NB4 (cell line): ENCODE data around the gene CHTOP.
A peak's percentile ranks its signal among the peaks of the same experiment; 100 is the strongest.

Experiments
- DNase-seq: peaks from one replicate; pipeline ENCODE4 v3.0.0; 2010; ENCODE audit warnings: low read depth
- H3K4me3 ChIP-seq: one replicate; pipeline ENCODE4 v1.5.1; 2011; ENCODE audit warnings: mild to moderate bottlenecking, low read depth, low read length, moderate library complexity
- MAX ChIP-seq: IDR thresholded peaks from 2 replicates; pipeline ENCODE4 v1.6.1; 2011; ENCODE audit warnings: low read depth, low read length
- MYC ChIP-seq: IDR thresholded peaks from 2 replicates; pipeline ENCODE4 v1.6.1; 2011; ENCODE audit warnings: low read depth, low read length
- POLR2A ChIP-seq: IDR thresholded peaks from 2 replicates; pipeline ENCODE4 v1.6.1; 2011; ENCODE audit warnings: mild to moderate bottlenecking; ENCODE audit not compliant: insufficient read length; ENCODE audit errors: extremely low read depth
- TF ChIP-seq, protein P1 (sequence below): IDR thresholded peaks from one replicate; pipeline ENCODE4 v1.5.1; 2012; ENCODE audit warnings: low read depth, low read length

CHTOP gene

GRCh38 chr1:153652805-153653500 is 19.1 kb downstream of the CHTOP start:
- DNase-seq: no peak
- H3K4me3 ChIP-seq: no peak overlapping the region
- TF ChIP-seq MYC (no peak), MAX (no peak), POLR2A (no peak)
- TF ChIP-seq, protein P1, sequence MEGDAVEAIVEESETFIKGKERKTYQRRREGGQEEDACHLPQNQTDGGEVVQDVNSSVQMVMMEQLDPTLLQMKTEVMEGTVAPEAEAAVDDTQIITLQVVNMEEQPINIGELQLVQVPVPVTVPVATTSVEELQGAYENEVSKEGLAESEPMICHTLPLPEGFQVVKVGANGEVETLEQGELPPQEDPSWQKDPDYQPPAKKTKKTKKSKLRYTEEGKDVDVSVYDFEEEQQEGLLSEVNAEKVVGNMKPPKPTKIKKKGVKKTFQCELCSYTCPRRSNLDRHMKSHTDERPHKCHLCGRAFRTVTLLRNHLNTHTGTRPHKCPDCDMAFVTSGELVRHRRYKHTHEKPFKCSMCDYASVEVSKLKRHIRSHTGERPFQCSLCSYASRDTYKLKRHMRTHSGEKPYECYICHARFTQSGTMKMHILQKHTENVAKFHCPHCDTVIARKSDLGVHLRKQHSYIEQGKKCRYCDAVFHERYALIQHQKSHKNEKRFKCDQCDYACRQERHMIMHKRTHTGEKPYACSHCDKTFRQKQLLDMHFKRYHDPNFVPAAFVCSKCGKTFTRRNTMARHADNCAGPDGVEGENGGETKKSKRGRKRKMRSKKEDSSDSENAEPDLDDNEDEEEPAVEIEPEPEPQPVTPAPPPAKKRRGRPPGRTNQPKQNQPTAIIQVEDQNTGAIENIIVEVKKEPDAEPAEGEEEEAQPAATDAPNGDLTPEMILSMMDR: no peak

DNA sequence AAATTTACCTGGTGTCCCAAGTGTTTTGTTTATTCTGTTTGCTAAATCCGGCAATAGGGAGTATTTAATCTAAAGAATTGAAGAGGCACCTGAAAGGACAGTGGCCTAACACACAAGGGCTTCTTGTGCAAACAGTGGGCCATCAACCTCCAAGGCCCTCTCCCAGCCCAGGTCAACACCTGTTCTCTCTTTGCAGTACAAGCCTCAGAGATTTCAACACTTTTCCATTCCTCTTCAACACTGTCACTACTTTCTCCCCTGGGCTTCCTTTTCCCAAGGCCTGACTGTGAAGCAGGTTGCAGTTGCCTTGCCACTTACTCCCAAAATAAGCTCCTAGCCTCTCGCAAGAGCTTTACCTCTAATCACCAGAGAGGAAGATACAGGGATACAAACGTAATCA is 21.5 kb downstream of the CHTOP start:
- no peak overlapping the region for H3K4me3 ChIP-seq
- no peak for DNase-seq
- TF ChIP-seq, protein P1: no peak
- no peak for TF ChIP-seq MAX
- no peak for TF ChIP-seq MYC
- TF ChIP-seq POLR2A: no peak

DNA sequence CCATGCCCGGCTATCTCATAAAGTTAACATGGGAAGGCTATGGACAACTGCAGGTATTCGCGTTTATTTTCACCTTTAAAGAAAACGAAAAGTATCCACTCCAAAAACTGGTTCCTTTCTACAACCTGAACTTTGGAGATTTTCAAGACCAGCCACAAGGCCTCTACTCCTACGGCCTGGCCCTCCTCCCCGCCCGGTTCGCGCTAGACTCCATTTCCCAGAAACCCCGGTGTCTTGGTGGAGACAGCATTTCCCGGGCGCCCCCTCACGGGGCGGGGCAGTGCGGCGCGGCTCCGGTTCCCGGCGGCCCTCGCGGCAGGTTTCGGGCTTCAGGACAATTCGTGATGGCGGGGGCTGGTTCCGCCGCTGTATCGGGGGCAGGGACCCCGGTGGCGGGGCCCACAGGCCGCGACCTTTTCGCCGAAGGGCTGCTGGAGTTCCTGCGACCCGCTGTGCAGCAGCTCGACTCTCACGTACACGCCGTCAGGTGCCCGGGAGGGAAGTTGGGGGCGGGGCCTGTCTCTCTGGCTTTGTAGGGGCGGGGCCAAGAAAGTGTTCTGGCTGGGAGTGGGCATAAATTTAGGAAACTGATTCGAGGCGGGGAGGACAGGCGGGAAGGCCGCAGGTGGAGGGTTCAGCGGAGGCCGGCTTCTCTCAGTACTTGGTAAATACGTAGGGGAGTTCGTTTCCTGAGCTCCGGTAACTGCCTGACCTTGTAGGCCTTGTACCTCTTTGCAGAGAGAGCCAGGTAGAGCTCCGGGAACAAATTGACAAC is 24.7 kb downstream of the CHTOP start, which contains the start of gene SNAPIN:
Gene SNAPIN, plus strand, starts transcription at position 304 of the 775 bp plus-strand sequence. Its CDS starts 41 bp downstream, at position 345.
- TF ChIP-seq, protein P1: no peak
- TF ChIP-seq MYC (no peak), POLR2A (peak; percentile 64), MAX (peak; percentile 42; the same call in 1 of the 2 replicates)
- peak; percentile 92 for DNase-seq
- H3K4me3 ChIP-seq: peak within 1 kb of the TSS; percentile 92

DNA sequence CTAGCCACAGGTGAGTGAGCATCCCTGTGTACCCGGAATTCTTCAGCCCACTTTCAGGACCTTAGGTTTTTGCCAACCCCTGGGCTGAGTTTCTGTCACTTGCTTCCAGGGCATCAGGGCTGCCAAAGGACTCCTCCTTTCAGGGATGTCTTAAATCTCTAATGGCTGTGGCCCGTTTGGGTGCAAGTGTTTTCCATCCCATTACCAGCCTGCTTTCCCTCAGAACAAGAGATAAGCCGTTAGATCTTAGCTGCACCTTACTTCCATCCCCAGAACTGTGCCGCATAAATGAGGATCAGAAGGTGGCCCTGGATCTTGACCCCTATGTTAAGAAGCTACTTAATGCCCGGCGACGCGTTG is 25.3 kb downstream of the CHTOP start:
- H3K4me3 ChIP-seq: peak overlapping the region; percentile 92
- no peak for DNase-seq
- no peak for TF ChIP-seq POLR2A
- TF ChIP-seq MAX: no peak
- TF ChIP-seq, protein P1: no peak
- no peak for TF ChIP-seq MYC

GRCh38 chr1:153659656-153660055 is 25.8 kb downstream of the CHTOP start:
- H3K4me3 ChIP-seq: peak overlapping the region; percentile 92
- no peak for DNase-seq
- no peak for TF ChIP-seq MAX
- TF ChIP-seq MYC: no peak
- TF ChIP-seq, protein P1: no peak
- TF ChIP-seq POLR2A: no peak
